ENCODE data around the gene KLK2.

DNA sequence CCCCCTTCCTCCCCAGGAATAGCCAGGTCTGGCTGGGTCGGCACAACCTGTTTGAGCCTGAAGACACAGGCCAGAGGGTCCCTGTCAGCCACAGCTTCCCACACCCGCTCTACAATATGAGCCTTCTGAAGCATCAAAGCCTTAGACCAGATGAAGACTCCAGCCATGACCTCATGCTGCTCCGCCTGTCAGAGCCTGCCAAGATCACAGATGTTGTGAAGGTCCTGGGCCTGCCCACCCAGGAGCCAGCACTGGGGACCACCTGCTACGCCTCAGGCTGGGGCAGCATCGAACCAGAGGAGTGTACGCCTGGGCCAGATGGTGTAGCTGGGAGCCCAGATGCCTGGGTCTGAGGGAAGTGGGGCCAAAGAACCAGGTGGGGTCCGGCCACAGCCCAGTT is 3.2 kb downstream of the KLK2 start:
- TF ChIP-seq KDM1A (IDR thresholded peaks at IDR 0.05; ENCODE audit: borderline replicate concordance, low read length) = no peak
- TF ChIP-seq MAFK (IDR thresholded peaks at IDR 0.05; ENCODE audit: low read depth, low read length) = no peak
